ENCODE data around the gene RAD9B. TPM values are rescaled to one million over a fixed set of nuclear protein-coding genes. Genes with fewer than 3 reads are reported as not detected.

RAD9B gene
- total RNA-seq, 1 donor from 2014 or later = 0.35 TPM

Other genes starting within 250 kb of the RAD9B start
- gene ATP2A2, start 221.1 kb upstream of the RAD9B start, total RNA-seq = 248 TPM
- 43.0 TPM for gene ANAPC7, start 98.6 kb upstream of the RAD9B start, total RNA-seq
- 195 TPM for gene ARPC3, start 52.0 kb upstream of the RAD9B start, total RNA-seq
- 21.3 TPM for gene GPN3, start 34.1 kb upstream of the RAD9B start, total RNA-seq
- gene FAM216A, start 33.5 kb upstream of the RAD9B start, total RNA-seq = 4.1 TPM
- 85.6 TPM for gene VPS29, start 220 bp upstream of the RAD9B start, total RNA-seq
- 18.2 TPM for gene PPTC7, start 81.0 kb downstream of the RAD9B start, total RNA-seq
- gene TCTN1, start 111.8 kb downstream of the RAD9B start, total RNA-seq = 61.5 TPM
- 7.1 TPM for gene HVCN1, start 186.8 kb downstream of the RAD9B start, total RNA-seq
- 101 TPM for gene PPP1CC, start 240.6 kb downstream of the RAD9B start, total RNA-seq

All from mucosa of gallbladder (tissue), 1 donor.